Keratinocyte (primary cell): ENCODE results near the gene CD28. TPM values are rescaled to one million over a fixed set of nuclear protein-coding genes. Genes with fewer than 3 reads are reported as not detected.

Source experiments
- DNase-seq: peaks from one replicate; pipeline ENCODE4 v3.0.0-alpha.2; 2011; ENCODE audit warnings: low read depth, missing footprints, low spot score
- FAIRE-seq: peaks from 2 replicates; lab custom pipeline; 2011; peaks lifted over from hg19 to GRCh38; lab: Jason Lieb, UNC
- H2AFZ ChIP-seq: 2 replicates; pipeline ENCODE4 v1.6.0; 2012; ENCODE audit warnings: low read length, control low read depth, inconsistent platforms; ENCODE audit not compliant: control insufficient read depth
- H3K27ac ChIP-seq: 2 replicates; pipeline ENCODE4 v1.5.1; 2011; ENCODE audit warnings: low read length; ENCODE audit not compliant: control insufficient read depth, insufficient read depth
- H3K27me3 ChIP-seq: 3 replicates; pipeline ENCODE4 v1.6.0; 2011; ENCODE audit warnings: low read length; ENCODE audit not compliant: control insufficient read depth, insufficient read depth; ENCODE audit errors: extremely low read depth
- H3K36me3 ChIP-seq, 2 experiments: 2 replicates in 1 of 2; 3 replicates in 1 of 2; pipeline ENCODE4 v1.5.1; 2011; ENCODE audit warnings: low read length in 2 of 2, mild to moderate bottlenecking in 1 of 2; ENCODE audit not compliant: control insufficient read depth in 2 of 2, insufficient read depth in 2 of 2; ENCODE audit errors: extremely low read depth in 1 of 2
- H3K4me1 ChIP-seq: 3 replicates; pipeline ENCODE4 v1.5.1; 2011; ENCODE audit warnings: low read length; ENCODE audit not compliant: control insufficient read depth, insufficient read depth; ENCODE audit errors: extremely low read depth
- H3K4me2 ChIP-seq: 3 replicates; pipeline ENCODE4 v1.6.0; 2011; ENCODE audit warnings: low read depth, low read length; ENCODE audit not compliant: control insufficient read depth, insufficient read depth; ENCODE audit errors: extremely low read depth
- H3K4me3 ChIP-seq, 3 experiments: fragments of 200-600 bp in 1 of 3; sonication (generic) in 1 of 3; 2 replicates in 2 of 3; 3 replicates in 1 of 3; pipeline ENCODE4 v1.5.1; 2011 to 2016; ENCODE audit warnings: low read length in 3 of 3, mild to moderate bottlenecking in 3 of 3, control low read depth in 2 of 3, inconsistent platforms in 1 of 3, low read depth in 1 of 3, mixed read lengths in 1 of 3, mixed run types in 1 of 3, moderate library complexity in 1 of 3; ENCODE audit not compliant: control insufficient read depth in 2 of 3, insufficient read depth in 2 of 3; ENCODE audit errors: extremely low read depth in 1 of 3
- H3K79me2 ChIP-seq: 2 replicates; pipeline ENCODE4 v1.6.0; 2012; ENCODE audit warnings: low read length; ENCODE audit not compliant: control insufficient read depth, insufficient read depth
- H3K9ac ChIP-seq: 3 replicates; pipeline ENCODE4 v1.6.0; 2011; ENCODE audit warnings: low read length; ENCODE audit not compliant: control insufficient read depth, insufficient read depth; ENCODE audit errors: extremely low read depth
- H3K9me1 ChIP-seq: 3 replicates; pipeline ENCODE4 v1.6.0; 2011; ENCODE audit warnings: low read length; ENCODE audit not compliant: control insufficient read depth, insufficient read depth; ENCODE audit errors: extremely low read depth
- H3K9me3 ChIP-seq: 2 replicates; pipeline ENCODE4 v1.5.1; 2012; ENCODE audit warnings: low read depth, low read length; ENCODE audit not compliant: control insufficient read depth
- H4K20me1 ChIP-seq: 3 replicates; pipeline ENCODE4 v1.6.0; 2011; ENCODE audit warnings: low read length; ENCODE audit not compliant: control insufficient read depth, insufficient read depth; ENCODE audit errors: extremely low read depth
- EZH2 ChIP-seq: IDR thresholded peaks from one replicate; pipeline ENCODE4 v1.6.1; 2012; ENCODE audit warnings: inconsistent platforms, mild to moderate bottlenecking, low read length, moderate library complexity
- dilution Hi-C: fragments of 300-500 bp; cut with MboI; formaldehyde crosslinking; loops from one replicate; pipeline ENCODE4 v1.7.0; 2020; ENCODE audit warnings: low sequenced_read_pairs; ENCODE audit not compliant: extremely low pct_ligation_motif_present
- polyA plus RNA-seq, 5 experiments: library from polyadenylated mRNA; depleted of rRNA in 3 of 5; stranded (reverse) in 3 of 5; stranded (forward) in 1 of 5; unstranded in 1 of 5; fragments of >200 nt; gene quantifications; 1 replicate in 1 of 5; 2 replicates in 3 of 5; 3 replicates in 1 of 5; pipeline versions ENCODE4 v1.2.1 to v1.2.3, GENCODE V29; 2011 to 2012; ENCODE audit warnings: missing spikeins in 2 of 5, low read depth in 1 of 5, low replicate concordance in 1 of 5
- TF ChIP-seq, protein P1 (sequence below), 3 experiments: IDR thresholded peaks in 1 of 3; conservative IDR thresholded peaks in 1 of 3; optimal IDR thresholded peaks in 1 of 3; 2 replicates in 2 of 3; 3 replicates in 1 of 3; pipeline versions ENCODE3 to v1.5.1; 2011; ENCODE audit warnings: low read length in 3 of 3, mild to moderate bottlenecking in 3 of 3, moderate library complexity in 2 of 3, control low read depth in 1 of 3, inconsistent platforms in 1 of 3; ENCODE audit not compliant: insufficient read depth in 2 of 3; ENCODE audit errors: extremely low read depth in 1 of 3

CD28 gene
- polyA plus RNA-seq, 1 donor (not counting 4 experiments of a cell fraction or from before 2014, with no cell fraction given): 0.01 TPM

DNA sequence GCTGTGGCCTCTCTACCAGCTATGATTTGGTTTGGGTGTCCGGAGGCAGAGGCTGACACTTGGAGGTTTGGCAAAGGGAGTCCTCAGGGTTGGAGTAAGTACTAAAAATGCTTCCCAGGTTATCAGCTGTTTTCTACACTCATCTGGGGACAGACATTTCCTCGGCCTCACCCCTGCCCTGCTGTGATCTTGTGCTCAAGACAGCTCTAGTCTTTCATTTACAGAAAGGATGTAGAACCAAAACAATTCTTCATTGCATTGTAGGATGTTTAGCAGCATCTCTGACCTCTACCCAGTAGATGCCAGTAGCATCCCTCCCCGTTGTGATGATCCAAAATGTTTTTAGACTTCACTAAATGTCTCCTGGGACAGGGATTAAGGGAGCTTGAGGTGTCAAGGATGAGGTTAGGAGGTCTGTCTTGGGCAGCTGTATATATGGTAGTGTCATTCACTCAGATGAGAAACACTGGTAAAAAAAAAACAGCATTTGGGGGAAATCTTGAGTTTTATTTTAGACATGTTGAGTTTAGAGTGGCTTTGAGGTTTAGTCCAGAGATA is 26.6 kb downstream of the CD28 start:
- no peak overlapping the region for H3K27ac ChIP-seq
- dilution Hi-C loops: no loop called here
- no peak for FAIRE-seq

DNA sequence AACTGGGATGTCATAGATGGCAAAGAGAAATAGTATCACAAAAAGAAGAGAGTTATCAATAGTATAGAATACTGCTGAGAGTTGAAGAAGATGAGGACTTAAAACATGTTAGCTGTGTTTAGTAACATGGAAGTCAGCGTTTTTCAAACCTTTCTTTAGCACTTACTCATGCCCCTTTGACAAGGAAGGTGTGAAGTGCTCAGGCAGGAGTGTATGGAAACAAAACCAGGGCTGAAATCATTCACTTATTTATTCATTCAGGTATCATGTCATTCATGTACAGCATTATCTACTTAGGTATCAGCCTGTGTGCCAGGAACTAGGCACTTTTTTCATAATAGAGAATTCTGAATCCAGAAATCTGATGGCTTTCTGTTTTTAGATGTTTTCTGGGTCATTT is 27.2 kb downstream of the CD28 start:
- no peak for DNase-seq
- H3K4me3 ChIP-seq: no peak overlapping the region
- no peaks in the 10 kb centered on the region for H3K27me3 ChIP-seq
- H3K36me3 ChIP-seq: no peaks in the 10 kb centered on the region
- no peak for TF ChIP-seq EZH2
- TF ChIP-seq, protein P1, sequence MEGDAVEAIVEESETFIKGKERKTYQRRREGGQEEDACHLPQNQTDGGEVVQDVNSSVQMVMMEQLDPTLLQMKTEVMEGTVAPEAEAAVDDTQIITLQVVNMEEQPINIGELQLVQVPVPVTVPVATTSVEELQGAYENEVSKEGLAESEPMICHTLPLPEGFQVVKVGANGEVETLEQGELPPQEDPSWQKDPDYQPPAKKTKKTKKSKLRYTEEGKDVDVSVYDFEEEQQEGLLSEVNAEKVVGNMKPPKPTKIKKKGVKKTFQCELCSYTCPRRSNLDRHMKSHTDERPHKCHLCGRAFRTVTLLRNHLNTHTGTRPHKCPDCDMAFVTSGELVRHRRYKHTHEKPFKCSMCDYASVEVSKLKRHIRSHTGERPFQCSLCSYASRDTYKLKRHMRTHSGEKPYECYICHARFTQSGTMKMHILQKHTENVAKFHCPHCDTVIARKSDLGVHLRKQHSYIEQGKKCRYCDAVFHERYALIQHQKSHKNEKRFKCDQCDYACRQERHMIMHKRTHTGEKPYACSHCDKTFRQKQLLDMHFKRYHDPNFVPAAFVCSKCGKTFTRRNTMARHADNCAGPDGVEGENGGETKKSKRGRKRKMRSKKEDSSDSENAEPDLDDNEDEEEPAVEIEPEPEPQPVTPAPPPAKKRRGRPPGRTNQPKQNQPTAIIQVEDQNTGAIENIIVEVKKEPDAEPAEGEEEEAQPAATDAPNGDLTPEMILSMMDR (optimal IDR thresholded peaks at IDR 0.05 in 1 of 3, IDR thresholded peaks at IDR 0.05 in 1 of 3, conservative IDR thresholded peaks at IDR 0.05 in 1 of 3; ENCODE audit: extremely low read depth in 1 of 3, insufficient read depth in 2 of 3, low read length in 3 of 3): no peak
- dilution Hi-C loops: no loop called here
- H3K9me3 ChIP-seq: no peaks in the 10 kb centered on the region
- H3K79me2 ChIP-seq: no peaks in the 10 kb centered on the region
- H3K4me2 ChIP-seq: no peak overlapping the region
- H3K27ac ChIP-seq: no peak overlapping the region
- no peaks in the 10 kb centered on the region for H3K9me1 ChIP-seq
- no peak overlapping the region for H2AFZ ChIP-seq
- H3K4me1 ChIP-seq: peaks cover 11% of the 10 kb centered on the region
- no peak for FAIRE-seq
- no peak overlapping the region for H3K9ac ChIP-seq
- H4K20me1 ChIP-seq: no peaks in the 10 kb centered on the region

More for the DNA sequence above, 26.6 kb downstream of the CD28 start:
- TF ChIP-seq, protein P1 (optimal IDR thresholded peaks at IDR 0.05 in 1 of 3, IDR thresholded peaks at IDR 0.05 in 1 of 3, conservative IDR thresholded peaks at IDR 0.05 in 1 of 3; ENCODE audit: extremely low read depth in 1 of 3, insufficient read depth in 2 of 3, low read length in 3 of 3): no peak
- TF ChIP-seq EZH2: no peak
- no peak for DNase-seq
- no peaks in the 10 kb centered on the region for H3K9me1 ChIP-seq
- H4K20me1 ChIP-seq: no peaks in the 10 kb centered on the region
- no peak overlapping the region for H3K4me2 ChIP-seq
- no peaks in the 10 kb centered on the region for H3K79me2 ChIP-seq
- peaks cover 11% of the 10 kb centered on the region for H3K4me1 ChIP-seq
- no peaks in the 10 kb centered on the region for H3K27me3 ChIP-seq
- H3K9ac ChIP-seq: no peak overlapping the region
- no peaks in the 10 kb centered on the region for H3K9me3 ChIP-seq
- H2AFZ ChIP-seq: no peak overlapping the region
- no peak overlapping the region for H3K4me3 ChIP-seq
- no peaks in the 10 kb centered on the region for H3K36me3 ChIP-seq
